Transverse colon (tissue), 4 donors: Measurements from ENCODE around the gene STAG2.

Experiments used
- CTCF ChIP-seq, 5 experiments: fragments of 200-600 bp in 3 of 5; fragments of 450-650 bp in 2 of 5; sonication (generic) in 3 of 5; IDR thresholded peaks; 1 replicate in 2 of 5; 2 replicates in 3 of 5; pipeline ENCODE4 v1.5.1; 2016 to 2017; ENCODE audit warnings: antibody characterized with exemption in 5 of 5, inconsistent platforms in 3 of 5, mild to moderate bottlenecking in 2 of 5, moderate library complexity in 1 of 5
- EP300 ChIP-seq: sonication (generic); formaldehyde crosslinking; IDR thresholded peaks from one replicate; pipeline ENCODE4 v1.6.1; 2017; ENCODE audit warnings: antibody characterized with exemption, low read depth
- POLR2A ChIP-seq: fragments of 450-650 bp; IDR thresholded peaks from one replicate; pipeline ENCODE4 v1.6.1; 2016; ENCODE audit warnings: antibody characterized with exemption, mild to moderate bottlenecking, moderate library complexity
- POLR2AphosphoS5 ChIP-seq, 3 donors: sonication (generic); formaldehyde crosslinking; IDR thresholded peaks; one replicate each; pipeline ENCODE4 v1.6.1; 2016; ENCODE audit warnings: antibody characterized with exemption in 3 of 3

GRCh38 chrX:123927845-123928244 lies 33.7 kb upstream of the STAG2 start:
- no peak for TF ChIP-seq POLR2A
- TF ChIP-seq POLR2AphosphoS5 (IDR thresholded peaks at IDR 0.05), result no peak
- TF ChIP-seq CTCF (IDR thresholded peaks at IDR 0.05), result no peak
- no peak for TF ChIP-seq EP300
